GM13977 (cell line): Measurements from ENCODE around the gene VPS41.
"Not testable (repeated sequence)": the region's sequence is repeated elsewhere in the genome, so short reads cannot be mapped to it uniquely, and the experiment has no call there.

ENCODE experiments used
- DNase-seq: peaks from one replicate; pipeline ENCODE4 v3.0.0; 2012; ENCODE audit warnings: low spot score
- CTCF ChIP-seq: IDR thresholded peaks from 2 replicates; pipeline ENCODE4 v1.5.1; 2012; ENCODE audit warnings: mild to moderate bottlenecking, control low read depth; ENCODE audit not compliant: insufficient read depth; ENCODE audit errors: extremely low read depth, missing control alignments
- in situ Hi-C: fragments of 300-500 bp; cut with MboI; formaldehyde crosslinking; loops from one replicate; pipeline ENCODE4 v1.12.0; 2022; ENCODE audit warnings: low sequenced_read_pairs, low pct_unique_long_range_greater_than_20kb, mixed read lengths, inconsistent platforms; ENCODE audit not compliant: unreplicated experiment

VPS41 gene

GRCh38 chr7:38855386-38855785 lies 53.6 kb downstream of the VPS41 start:
- DNase-seq: no peak
- in situ Hi-C loops: no loop called here

GRCh38 chr7:38854947-38855346 lies 54.0 kb downstream of the VPS41 start:
- DNase-seq, in situ Hi-C loops: not testable (repeated sequence)

More at GRCh38 chr7:38855386-38855785, 53.6 kb downstream of the VPS41 start:
- TF ChIP-seq CTCF: no peak

GRCh38 chr7:38851321-38851720 lies 57.7 kb downstream of the VPS41 start:
- no peak for TF ChIP-seq CTCF
- no peak for DNase-seq
- in situ Hi-C loops: no loop called here

- in situ Hi-C loops: no loop called here
- DNase-seq: no peak
- no peak for TF ChIP-seq CTCF
These were observed 62.7 kb downstream of the VPS41 start for GRCh38 chr7:38846280-38846679.

GRCh38 chr7:38844952-38845563 lies 63.9 kb downstream of the VPS41 start:
- TF ChIP-seq CTCF: no peak
- no peak for DNase-seq
- in situ Hi-C loops: no loop called here

- TF ChIP-seq CTCF: no peak
- in situ Hi-C loops: no loop called here
- no peak for DNase-seq
These were observed 66.2 kb downstream of the VPS41 start for GRCh38 chr7:38842746-38843145.

- in situ Hi-C loops: no loop called here
- DNase-seq: no peak
- no peak for TF ChIP-seq CTCF
These were observed 68.1 kb downstream of the VPS41 start for GRCh38 chr7:38840736-38841460.
